ENCODE data around the gene KCTD21.
"Not testable (repeated sequence)": the region's sequence is repeated elsewhere in the genome, so short reads cannot be mapped to it uniquely, and the experiment has no call there.

The KCTD21 gene

GRCh38 chr11:78200061-78200460 is 11.6 kb upstream of the KCTD21 start:
- FAIRE-seq, result no peak

- no peak for FAIRE-seq
Observed at GRCh38 chr11:78199653-78200015, 11.2 kb upstream of the KCTD21 start.

GRCh38 chr11:78199015-78199652 is 10.7 kb upstream of the KCTD21 start:
- no peak for FAIRE-seq

- no peak for FAIRE-seq
Observed at GRCh38 chr11:78197816-78198215, 9.4 kb upstream of the KCTD21 start.

- FAIRE-seq, result no peak
Observed at GRCh38 chr11:78196661-78197091, 8.2 kb upstream of the KCTD21 start.

GRCh38 chr11:78195917-78196560 is 7.6 kb upstream of the KCTD21 start:
- no peak for FAIRE-seq

GRCh38 chr11:78194490-78194889 is 6.1 kb upstream of the KCTD21 start:
- no peak for FAIRE-seq

GRCh38 chr11:78193806-78194205 is 5.4 kb upstream of the KCTD21 start:
- FAIRE-seq, result no peak

GRCh38 chr11:78192911-78193351 is 4.5 kb upstream of the KCTD21 start:
- FAIRE-seq, result no peak

- no peak for FAIRE-seq
Observed at GRCh38 chr11:78192223-78192719, 3.8 kb upstream of the KCTD21 start.

GRCh38 chr11:78190871-78191538 is 2.6 kb upstream of the KCTD21 start:
- no peak for FAIRE-seq

GRCh38 chr11:78190374-78190773 is 1.9 kb upstream of the KCTD21 start:
- no peak for FAIRE-seq

GRCh38 chr11:78189851-78190250 is 1.4 kb upstream of the KCTD21 start:
- FAIRE-seq, result no peak

- FAIRE-seq, result no peak
Observed at GRCh38 chr11:78189174-78189724, 823 bp upstream of the KCTD21 start.

- FAIRE-seq, result no peak
Observed at GRCh38 chr11:78187366-78188285, 800 bp downstream of the KCTD21 start.

GRCh38 chr11:78181185-78181584 is 7.2 kb downstream of the KCTD21 start:
- no peak for FAIRE-seq

- FAIRE-seq, result no peak
Observed at GRCh38 chr11:78180751-78181150, 7.7 kb downstream of the KCTD21 start.

- FAIRE-seq, result no peak
Observed at GRCh38 chr11:78179459-78180071, 8.9 kb downstream of the KCTD21 start.

GRCh38 chr11:78177216-78177615 is 11.2 kb downstream of the KCTD21 start:
- no peak for FAIRE-seq

- FAIRE-seq, result no peak
Observed at GRCh38 chr11:78176605-78177141, 11.8 kb downstream of the KCTD21 start.

GRCh38 chr11:78175862-78176261 is 12.6 kb downstream of the KCTD21 start:
- FAIRE-seq, result not testable (repeated sequence)

- FAIRE-seq, result no peak
Observed at GRCh38 chr11:78171951-78172350, 16.5 kb downstream of the KCTD21 start.
